ENCODE measurements around the gene GGT6. TPM values are rescaled to one million over a fixed set of nuclear protein-coding genes. Genes with fewer than 3 reads are reported as not detected.
"Not testable (repeated sequence)": the region's sequence is repeated elsewhere in the genome, so short reads cannot be mapped to it uniquely, and the experiment has no call there.

The GGT6 gene
- total RNA-seq, 2 donors from 2014 or later, result 158 to 163 TPM

DNA sequence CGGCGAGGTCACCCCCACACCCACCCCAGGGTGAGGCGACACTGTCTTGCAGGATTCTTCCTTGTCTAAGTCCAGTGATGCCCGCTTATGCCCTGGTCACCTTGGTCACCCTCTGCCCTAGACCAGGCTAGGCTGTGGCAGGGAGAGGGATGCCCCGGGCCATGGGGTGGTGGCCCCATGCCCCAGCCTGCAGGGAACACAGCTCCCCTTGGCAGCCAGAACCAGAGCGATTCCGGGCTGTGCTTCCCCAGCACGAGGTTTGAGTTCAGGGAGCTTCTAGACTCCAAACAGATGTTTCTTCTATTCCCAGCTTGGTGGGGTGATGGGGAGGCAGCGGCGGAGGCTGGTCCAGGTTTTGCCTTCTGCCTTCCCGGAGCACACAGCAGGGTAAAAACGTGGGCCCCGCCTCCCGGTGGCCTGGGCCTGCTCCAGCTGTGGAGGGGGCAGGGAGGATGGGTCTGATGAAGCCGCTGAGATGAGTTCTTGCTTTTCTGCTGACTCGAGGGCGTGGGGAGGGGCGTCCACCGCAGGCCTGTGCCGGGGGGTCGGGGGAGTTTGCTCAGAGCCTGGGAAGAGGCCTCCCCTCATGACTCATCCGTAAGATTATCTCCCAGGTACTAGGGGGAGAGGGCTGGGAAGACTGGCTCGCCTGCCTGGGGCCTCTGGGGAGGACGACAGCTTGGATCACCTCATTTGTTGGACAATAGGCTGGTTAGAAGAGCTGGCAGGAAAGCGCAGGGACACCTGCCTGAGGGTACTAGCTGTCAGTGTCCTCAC is 39.3 kb upstream of the GGT6 start:
- H3K9ac ChIP-seq (ENCODE audit: low read depth in 2 of 2, low read length in 2 of 2), result no peak overlapping the region
- H3K27me3 ChIP-seq, result no peaks in the 10 kb centered on the region
- DNase-seq, result peak; percentile 44
- H3K9me3 ChIP-seq, result no peaks in the 10 kb centered on the region
- intact Hi-C loops (cut with DNase I), result loop anchor here (10.0 kb wide), 1 partner anchor 55 kb away; no protein-coding TSS in a partner anchor
- no peaks in the 10 kb centered on the region for H3K4me1 ChIP-seq
- peak overlapping the region; percentile 28 for H3K27ac ChIP-seq
- H3K4me3 ChIP-seq, result no peak overlapping the region
- H3K36me3 ChIP-seq, result no peaks in the 10 kb centered on the region
- TF ChIP-seq, protein P1, sequence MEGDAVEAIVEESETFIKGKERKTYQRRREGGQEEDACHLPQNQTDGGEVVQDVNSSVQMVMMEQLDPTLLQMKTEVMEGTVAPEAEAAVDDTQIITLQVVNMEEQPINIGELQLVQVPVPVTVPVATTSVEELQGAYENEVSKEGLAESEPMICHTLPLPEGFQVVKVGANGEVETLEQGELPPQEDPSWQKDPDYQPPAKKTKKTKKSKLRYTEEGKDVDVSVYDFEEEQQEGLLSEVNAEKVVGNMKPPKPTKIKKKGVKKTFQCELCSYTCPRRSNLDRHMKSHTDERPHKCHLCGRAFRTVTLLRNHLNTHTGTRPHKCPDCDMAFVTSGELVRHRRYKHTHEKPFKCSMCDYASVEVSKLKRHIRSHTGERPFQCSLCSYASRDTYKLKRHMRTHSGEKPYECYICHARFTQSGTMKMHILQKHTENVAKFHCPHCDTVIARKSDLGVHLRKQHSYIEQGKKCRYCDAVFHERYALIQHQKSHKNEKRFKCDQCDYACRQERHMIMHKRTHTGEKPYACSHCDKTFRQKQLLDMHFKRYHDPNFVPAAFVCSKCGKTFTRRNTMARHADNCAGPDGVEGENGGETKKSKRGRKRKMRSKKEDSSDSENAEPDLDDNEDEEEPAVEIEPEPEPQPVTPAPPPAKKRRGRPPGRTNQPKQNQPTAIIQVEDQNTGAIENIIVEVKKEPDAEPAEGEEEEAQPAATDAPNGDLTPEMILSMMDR (IDR thresholded peaks at IDR 0.05), result no peak

DNA sequence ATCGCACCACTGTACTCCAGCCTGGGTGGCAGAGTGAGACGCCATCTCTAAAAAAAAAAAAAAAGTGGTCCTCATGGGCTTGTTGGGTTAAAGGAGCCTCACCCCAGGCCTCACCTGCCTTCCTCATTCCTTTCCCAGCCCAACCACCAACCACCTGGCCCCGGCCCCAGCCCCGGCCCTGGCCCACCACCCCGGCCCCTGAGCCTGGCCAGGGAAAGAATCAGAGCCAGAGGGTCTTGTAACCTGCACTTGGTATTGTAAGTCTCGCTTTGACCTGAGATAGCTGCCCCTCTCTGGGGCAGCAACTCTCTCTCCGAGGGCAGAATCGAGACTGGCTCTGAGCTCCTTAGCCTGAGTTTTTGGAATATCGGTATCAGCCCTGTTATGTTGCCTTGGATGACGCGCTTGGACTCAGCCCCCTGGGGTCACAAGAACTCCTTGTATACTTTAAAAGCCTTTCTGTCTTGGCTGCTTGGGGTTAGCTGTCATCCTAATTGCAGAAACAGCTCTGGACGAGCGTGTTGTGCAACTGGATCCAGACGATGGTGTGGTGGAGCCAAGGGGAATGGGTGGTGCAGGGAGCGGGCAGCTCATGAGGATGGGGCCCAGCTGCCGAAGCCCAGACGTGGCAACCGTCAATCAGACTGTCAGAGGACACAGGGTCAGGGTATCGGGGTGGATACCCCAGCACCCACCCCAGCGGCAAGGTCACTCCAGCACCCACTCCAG is 38.6 kb upstream of the GGT6 start:
- TF ChIP-seq, protein P1 (IDR thresholded peaks at IDR 0.05), result no peak
- no peaks in the 10 kb centered on the region for H3K9me3 ChIP-seq
- no peak overlapping the region for H3K9ac ChIP-seq (ENCODE audit: low read depth in 2 of 2, low read length in 2 of 2)
- peak; percentile 38 for DNase-seq
- H3K27me3 ChIP-seq, result no peaks in the 10 kb centered on the region
- H3K4me3 ChIP-seq, result no peak overlapping the region
- intact Hi-C loops (cut with DNase I), result loop anchor here (10.0 kb wide), 1 partner anchor 56 kb away; no protein-coding TSS in a partner anchor
- H3K36me3 ChIP-seq, result no peaks in the 10 kb centered on the region
- H3K27ac ChIP-seq, result peak overlapping the region; percentile 28
- H3K4me1 ChIP-seq, result no peaks in the 10 kb centered on the region

DNA sequence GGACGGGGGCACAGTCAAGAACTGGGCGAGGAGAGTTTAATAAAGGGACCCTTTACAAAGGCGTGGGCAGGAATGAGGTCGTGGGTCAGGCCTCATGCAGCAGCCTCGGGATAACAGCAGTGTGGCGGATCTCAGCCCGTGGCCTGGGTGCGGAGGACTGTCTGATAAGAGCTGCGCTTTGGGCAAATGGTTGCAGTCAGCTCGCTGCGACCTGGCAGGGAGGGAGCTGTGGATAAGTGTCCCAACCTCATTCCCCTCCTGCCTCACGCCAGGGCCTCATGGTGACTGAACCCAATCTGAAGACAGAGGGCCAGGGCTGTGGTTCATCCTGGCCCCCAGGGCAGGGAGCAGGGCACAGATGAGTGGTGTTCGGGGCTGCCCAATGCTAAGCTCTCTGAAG is 37.6 kb upstream of the GGT6 start:
- DNase-seq, result no peak

DNA sequence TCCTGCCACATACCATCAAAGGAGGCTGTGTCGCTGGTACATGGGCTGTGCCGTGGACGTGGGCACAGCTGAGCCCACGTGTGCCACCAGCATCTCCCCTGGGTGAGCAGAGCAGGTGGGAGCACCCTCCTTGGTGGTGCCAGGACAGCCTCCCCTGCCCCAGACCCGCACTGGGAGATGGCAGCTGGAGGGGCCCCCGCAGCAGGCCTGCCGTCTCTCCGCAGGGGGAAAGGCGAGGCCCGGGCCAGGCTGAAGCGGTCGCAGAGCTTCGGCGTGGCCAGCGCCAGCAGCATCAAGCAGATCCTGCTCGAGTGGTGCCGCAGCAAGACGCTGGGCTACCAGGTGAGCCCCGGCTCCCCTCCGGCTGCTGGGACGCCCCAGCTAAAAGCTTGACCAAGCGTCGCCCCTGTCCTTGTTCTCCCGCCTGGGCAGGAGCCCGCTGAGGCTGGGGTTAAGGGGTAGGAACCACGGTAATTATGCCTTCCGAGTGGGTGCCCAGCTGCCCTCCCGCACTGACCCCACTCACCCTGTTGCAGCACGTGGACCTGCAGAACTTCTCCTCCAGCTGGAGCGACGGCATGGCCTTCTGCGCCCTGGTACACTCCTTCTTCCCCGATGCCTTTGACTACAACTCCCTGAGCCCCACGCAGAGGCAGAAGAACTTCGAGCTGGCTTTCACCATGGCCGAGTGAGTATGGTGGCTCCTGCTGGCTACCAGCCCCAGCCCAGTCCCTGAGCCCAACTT is 36.4 kb upstream of the GGT6 start:
- intact Hi-C loops (cut with DNase I), result loop anchor here (10.0 kb wide), 1 partner anchor 58 kb away; no protein-coding TSS in a partner anchor

More for the DNA sequence above, 37.6 kb upstream of the GGT6 start:
- no peaks in the 10 kb centered on the region for H3K9me3 ChIP-seq
- H3K4me3 ChIP-seq, result no peak overlapping the region
- TF ChIP-seq, protein P1 (IDR thresholded peaks at IDR 0.05), result no peak
- H3K36me3 ChIP-seq, result no peaks in the 10 kb centered on the region
- H3K4me1 ChIP-seq, result no peaks in the 10 kb centered on the region
- H3K9ac ChIP-seq (ENCODE audit: low read depth in 2 of 2, low read length in 2 of 2), result no peak overlapping the region
- no peak overlapping the region for H3K27ac ChIP-seq
- intact Hi-C loops (cut with DNase I), result loop anchor here (10.0 kb wide), 1 partner anchor 57 kb away; no protein-coding TSS in a partner anchor
- H3K27me3 ChIP-seq, result no peaks in the 10 kb centered on the region

DNA sequence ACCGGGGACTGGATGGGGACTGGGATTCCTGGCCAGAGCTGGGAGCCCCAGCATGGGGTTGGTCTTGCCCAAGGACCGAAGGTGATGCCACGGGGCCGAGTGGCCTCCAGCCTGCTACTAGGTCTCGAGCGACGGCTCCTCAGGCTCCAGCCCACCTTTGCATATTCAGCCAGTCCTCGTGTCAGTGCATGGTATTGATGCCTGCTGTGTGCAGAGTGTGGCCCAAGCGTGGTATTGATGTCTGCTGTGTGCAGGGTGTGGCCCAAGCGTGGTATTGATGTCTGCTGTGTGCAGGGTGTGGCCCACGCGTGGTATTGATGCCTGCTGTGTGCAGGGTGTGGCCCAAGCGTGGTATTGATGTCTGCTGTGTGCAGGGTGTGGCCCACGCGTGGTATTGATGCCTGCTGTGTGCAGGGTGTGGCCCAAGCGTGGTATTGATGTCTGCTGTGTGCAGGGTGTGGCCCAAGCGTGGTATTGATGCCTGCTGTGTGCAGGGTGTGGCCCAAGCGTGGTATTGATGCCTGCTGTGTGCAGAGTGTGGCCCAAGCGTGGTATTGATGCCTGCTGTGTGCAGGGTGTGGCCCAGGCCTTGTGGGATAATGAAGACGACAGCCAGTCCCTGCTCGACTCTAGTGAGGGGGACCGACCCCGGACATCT is 35.4 kb upstream of the GGT6 start:
- H3K27ac ChIP-seq; H3K9me3 ChIP-seq; H3K27me3 ChIP-seq; H3K4me3 ChIP-seq; H3K36me3 ChIP-seq; H3K9ac ChIP-seq (ENCODE audit: low read depth in 2 of 2, low read length in 2 of 2); H3K4me1 ChIP-seq; DNase-seq: not testable (repeated sequence)
- intact Hi-C loops (cut with DNase I), result loop anchor here (10.0 kb wide), 1 partner anchor 59 kb away; no protein-coding TSS in a partner anchor

More for the DNA sequence above, 36.4 kb upstream of the GGT6 start:
- no peaks in the 10 kb centered on the region for H3K4me1 ChIP-seq
- H3K36me3 ChIP-seq, result no peaks in the 10 kb centered on the region
- DNase-seq, result no peak
- H3K9me3 ChIP-seq, result no peaks in the 10 kb centered on the region
- no peaks in the 10 kb centered on the region for H3K27me3 ChIP-seq
- H3K27ac ChIP-seq, result no peak overlapping the region
- TF ChIP-seq, protein P1 (IDR thresholded peaks at IDR 0.05), result no peak
- no peak overlapping the region for H3K9ac ChIP-seq (ENCODE audit: low read depth in 2 of 2, low read length in 2 of 2)
- H3K4me3 ChIP-seq, result no peak overlapping the region

Data from colonic mucosa (tissue), 4 donors.